GM12865 (cell line): ENCODE measurements around the gene CHID1.
A peak's percentile ranks its signal among the peaks of the same experiment; 100 is the strongest.

Source experiments
- DNase-seq: peaks from one replicate; pipeline ENCODE4 v3.0.0; 2010; ENCODE audit warnings: low read depth
- H3K4me3 ChIP-seq: 2 replicates; pipeline ENCODE4 v1.5.1; 2011; ENCODE audit warnings: mild to moderate bottlenecking, low read depth, low read length, control low read depth
- TF ChIP-seq, protein P1 (sequence below): IDR thresholded peaks from 2 replicates; pipeline ENCODE4 v1.5.1; 2011; ENCODE audit warnings: low read length, control low read depth, low read depth, inconsistent platforms; ENCODE audit not compliant: insufficient read depth; ENCODE audit errors: missing control alignments

Gene CHID1

GRCh38 chr11:926341-926916 is 15.8 kb upstream of the CHID1 start:
- TF ChIP-seq, protein P1, sequence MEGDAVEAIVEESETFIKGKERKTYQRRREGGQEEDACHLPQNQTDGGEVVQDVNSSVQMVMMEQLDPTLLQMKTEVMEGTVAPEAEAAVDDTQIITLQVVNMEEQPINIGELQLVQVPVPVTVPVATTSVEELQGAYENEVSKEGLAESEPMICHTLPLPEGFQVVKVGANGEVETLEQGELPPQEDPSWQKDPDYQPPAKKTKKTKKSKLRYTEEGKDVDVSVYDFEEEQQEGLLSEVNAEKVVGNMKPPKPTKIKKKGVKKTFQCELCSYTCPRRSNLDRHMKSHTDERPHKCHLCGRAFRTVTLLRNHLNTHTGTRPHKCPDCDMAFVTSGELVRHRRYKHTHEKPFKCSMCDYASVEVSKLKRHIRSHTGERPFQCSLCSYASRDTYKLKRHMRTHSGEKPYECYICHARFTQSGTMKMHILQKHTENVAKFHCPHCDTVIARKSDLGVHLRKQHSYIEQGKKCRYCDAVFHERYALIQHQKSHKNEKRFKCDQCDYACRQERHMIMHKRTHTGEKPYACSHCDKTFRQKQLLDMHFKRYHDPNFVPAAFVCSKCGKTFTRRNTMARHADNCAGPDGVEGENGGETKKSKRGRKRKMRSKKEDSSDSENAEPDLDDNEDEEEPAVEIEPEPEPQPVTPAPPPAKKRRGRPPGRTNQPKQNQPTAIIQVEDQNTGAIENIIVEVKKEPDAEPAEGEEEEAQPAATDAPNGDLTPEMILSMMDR = no peak
- peak overlapping the region; percentile 64 for H3K4me3 ChIP-seq
- DNase-seq = no peak

GRCh38 chr11:925496-926301 is 15.1 kb upstream of the CHID1 start, which contains the start of gene AP2A2:
Gene AP2A2, plus strand, starts transcription at chr11:925870. Its CDS starts 152 bp downstream, at chr11:926022.
- TF ChIP-seq, protein P1 = peak; percentile 72
- H3K4me3 ChIP-seq = peak within 1 kb of the TSS; percentile 64
- DNase-seq = peak; percentile 96

DNA sequence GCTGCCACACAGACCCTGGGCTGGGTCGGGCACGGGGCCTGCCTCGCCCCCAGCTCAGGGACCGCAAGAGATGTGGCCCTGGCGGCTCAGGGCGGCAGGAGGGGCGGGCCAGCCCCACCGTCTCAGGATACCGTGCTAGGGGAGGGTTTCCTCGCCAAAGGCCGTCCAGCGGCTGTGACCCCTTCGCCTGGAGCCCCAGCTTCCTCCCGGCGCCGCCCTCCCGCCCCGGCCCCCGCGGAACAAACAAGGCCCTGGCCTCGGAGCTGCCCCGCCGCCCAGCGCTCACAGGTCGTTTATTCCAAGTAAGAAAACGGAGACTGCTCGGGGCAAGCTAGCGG is 14.5 kb upstream of the CHID1 start:
- H3K4me3 ChIP-seq = peak overlapping the region; percentile 54
- no peak for DNase-seq
- TF ChIP-seq, protein P1 = no peak

DNA sequence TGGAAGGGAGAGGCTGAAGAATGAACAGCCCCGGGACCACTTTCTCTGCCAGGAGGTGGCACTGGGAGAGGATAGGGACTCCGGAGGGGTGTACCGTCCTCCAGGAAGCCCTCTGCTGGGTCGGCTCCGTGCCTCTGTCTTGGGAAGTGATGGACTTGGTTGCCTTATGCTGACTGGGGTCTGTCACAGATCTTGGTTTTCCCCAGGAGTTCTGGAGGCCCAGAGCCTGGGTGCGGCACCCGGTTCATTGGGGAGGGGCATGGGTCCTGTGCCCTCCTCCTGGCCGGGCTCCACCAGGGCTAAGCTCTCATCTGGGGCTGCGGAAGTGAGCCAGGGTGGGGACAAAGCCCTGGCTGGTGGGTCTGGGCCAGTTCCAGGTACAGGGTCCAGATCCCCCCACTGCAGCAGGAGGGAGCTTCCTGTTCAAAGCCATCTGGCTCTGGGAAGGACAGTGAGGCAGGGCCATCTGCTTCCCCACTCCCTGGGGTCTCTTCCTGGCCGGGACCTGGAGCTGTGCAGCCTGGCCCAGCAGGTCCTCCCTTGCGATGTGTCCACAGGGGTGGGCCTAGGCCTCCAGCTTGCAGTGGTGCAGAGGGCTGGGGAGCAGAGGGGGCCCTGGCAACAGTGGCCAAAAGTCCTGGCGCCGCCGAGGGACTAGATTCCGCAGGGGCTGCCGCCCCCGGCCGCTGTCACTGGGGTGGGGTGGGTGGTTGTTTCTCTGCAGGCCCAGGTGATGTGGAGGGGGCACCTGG is 14.0 kb upstream of the CHID1 start:
- no peak overlapping the region for H3K4me3 ChIP-seq
- TF ChIP-seq, protein P1 = no peak
- no peak for DNase-seq

GRCh38 chr11:923691-924405 is 13.2 kb upstream of the CHID1 start:
- no peak overlapping the region for H3K4me3 ChIP-seq
- no peak for DNase-seq

More at GRCh38 chr11:923691-924405, 13.2 kb upstream of the CHID1 start:
- TF ChIP-seq, protein P1 = no peak
